Nephron progenitor cell (in vitro differentiated cells): ENCODE results near the gene SMC6.

Experiments used
- DNase-seq: peaks from one replicate; pipeline ENCODE4 v3.0.0; 2021
- H3K27ac Mint-ChIP-seq: 2 replicates; pipeline ENCODE4 v1.8.0; 2021; ENCODE audit warnings: mild to moderate bottlenecking, moderate library complexity, mixed read lengths
- H3K27me3 Mint-ChIP-seq: 2 replicates; pipeline ENCODE4 v1.8.0; 2021; ENCODE audit warnings: mild to moderate bottlenecking, low read depth, mixed read lengths; ENCODE audit not compliant: poor library complexity
- H3K36me3 Mint-ChIP-seq: 2 replicates; pipeline ENCODE4 v1.8.0; 2021; ENCODE audit warnings: low read depth, mixed read lengths
- H3K4me1 Mint-ChIP-seq: 2 replicates; pipeline ENCODE4 v1.8.0; 2021; ENCODE audit warnings: mixed read lengths
- H3K4me3 Mint-ChIP-seq: 2 replicates; pipeline ENCODE4 v1.8.0; 2021; ENCODE audit warnings: mild to moderate bottlenecking, moderate library complexity, mixed read lengths
- H3K9me3 Mint-ChIP-seq: 2 replicates; pipeline ENCODE4 v1.8.0; 2021; ENCODE audit warnings: mild to moderate bottlenecking, moderate library complexity, mixed read lengths
- TF ChIP-seq, protein P1 (sequence below): fragments of 200-600 bp; sonication (generic); IDR thresholded peaks from 2 replicates; pipeline ENCODE4 v1.5.0; 2021; ENCODE audit warnings: antibody characterized with exemption

Gene SMC6

DNA sequence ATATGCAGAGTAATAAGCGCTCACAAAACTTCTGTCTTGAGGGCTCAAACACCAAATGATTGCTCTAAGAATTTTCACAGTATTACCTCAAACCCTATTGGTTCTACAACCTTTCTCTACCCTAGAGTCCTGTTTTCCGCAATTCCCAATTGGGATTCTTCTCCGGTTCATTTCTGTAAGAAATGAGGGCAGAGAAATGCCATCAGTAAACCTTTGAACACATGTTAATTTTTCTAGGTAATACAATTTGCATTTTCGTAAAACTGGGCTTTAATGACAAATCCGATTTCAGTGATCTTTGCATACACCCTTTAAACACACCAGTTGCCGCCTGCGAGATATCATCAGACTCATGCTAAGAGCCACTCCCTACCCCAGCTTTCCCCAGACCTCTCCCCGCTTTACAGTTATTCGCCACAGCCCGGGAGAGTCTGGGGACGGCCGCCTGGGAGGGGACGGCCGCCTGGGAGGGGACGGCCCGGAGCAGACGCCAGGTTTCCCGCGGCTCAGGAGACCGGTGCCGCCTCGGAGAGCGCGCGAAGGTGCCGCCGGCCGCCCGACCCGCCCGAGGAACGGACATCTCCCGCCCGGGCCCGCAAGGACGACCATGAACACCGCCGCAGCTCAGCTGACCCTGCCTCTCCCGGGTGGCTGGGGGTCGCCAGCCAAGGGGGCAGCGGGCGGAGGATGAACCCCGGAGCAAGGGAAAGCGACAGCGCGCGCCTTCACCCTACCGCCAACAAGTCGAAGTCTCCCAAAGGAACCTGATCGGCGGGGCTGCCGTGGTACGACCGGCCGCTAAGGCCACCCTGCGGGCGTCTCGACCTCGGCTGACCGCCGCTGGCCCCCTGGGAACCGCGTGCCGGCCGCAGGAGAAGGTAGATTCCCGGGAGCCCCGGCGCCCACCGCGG, 463 bp downstream of the SMC6 start:
- TF ChIP-seq, protein P1, sequence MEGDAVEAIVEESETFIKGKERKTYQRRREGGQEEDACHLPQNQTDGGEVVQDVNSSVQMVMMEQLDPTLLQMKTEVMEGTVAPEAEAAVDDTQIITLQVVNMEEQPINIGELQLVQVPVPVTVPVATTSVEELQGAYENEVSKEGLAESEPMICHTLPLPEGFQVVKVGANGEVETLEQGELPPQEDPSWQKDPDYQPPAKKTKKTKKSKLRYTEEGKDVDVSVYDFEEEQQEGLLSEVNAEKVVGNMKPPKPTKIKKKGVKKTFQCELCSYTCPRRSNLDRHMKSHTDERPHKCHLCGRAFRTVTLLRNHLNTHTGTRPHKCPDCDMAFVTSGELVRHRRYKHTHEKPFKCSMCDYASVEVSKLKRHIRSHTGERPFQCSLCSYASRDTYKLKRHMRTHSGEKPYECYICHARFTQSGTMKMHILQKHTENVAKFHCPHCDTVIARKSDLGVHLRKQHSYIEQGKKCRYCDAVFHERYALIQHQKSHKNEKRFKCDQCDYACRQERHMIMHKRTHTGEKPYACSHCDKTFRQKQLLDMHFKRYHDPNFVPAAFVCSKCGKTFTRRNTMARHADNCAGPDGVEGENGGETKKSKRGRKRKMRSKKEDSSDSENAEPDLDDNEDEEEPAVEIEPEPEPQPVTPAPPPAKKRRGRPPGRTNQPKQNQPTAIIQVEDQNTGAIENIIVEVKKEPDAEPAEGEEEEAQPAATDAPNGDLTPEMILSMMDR, result no peak
- DNase-seq, result peak; percentile 71
- H3K9me3 Mint-ChIP-seq, result no peaks in the 10 kb centered on the region
- peak overlapping the region; percentile 86 for H3K27ac Mint-ChIP-seq
- peak overlapping the region; percentile 94 for H3K4me3 Mint-ChIP-seq
- H3K36me3 Mint-ChIP-seq, result no peaks in the 10 kb centered on the region
- H3K27me3 Mint-ChIP-seq, result no peaks in the 10 kb centered on the region
- peaks cover 67% of the 10 kb centered on the region for H3K4me1 Mint-ChIP-seq

- H3K27ac Mint-ChIP-seq, result peak overlapping the region; percentile 25
- peaks cover 67% of the 10 kb centered on the region for H3K4me1 Mint-ChIP-seq
- H3K4me3 Mint-ChIP-seq, result peak overlapping the region; percentile 94
- TF ChIP-seq, protein P1, result no peak
- no peaks in the 10 kb centered on the region for H3K36me3 Mint-ChIP-seq
- no peak for DNase-seq
- no peaks in the 10 kb centered on the region for H3K9me3 Mint-ChIP-seq
- no peaks in the 10 kb centered on the region for H3K27me3 Mint-ChIP-seq
Measured at GRCh38 chr2:17752246-17752645, 1.4 kb downstream of the SMC6 start.

DNA sequence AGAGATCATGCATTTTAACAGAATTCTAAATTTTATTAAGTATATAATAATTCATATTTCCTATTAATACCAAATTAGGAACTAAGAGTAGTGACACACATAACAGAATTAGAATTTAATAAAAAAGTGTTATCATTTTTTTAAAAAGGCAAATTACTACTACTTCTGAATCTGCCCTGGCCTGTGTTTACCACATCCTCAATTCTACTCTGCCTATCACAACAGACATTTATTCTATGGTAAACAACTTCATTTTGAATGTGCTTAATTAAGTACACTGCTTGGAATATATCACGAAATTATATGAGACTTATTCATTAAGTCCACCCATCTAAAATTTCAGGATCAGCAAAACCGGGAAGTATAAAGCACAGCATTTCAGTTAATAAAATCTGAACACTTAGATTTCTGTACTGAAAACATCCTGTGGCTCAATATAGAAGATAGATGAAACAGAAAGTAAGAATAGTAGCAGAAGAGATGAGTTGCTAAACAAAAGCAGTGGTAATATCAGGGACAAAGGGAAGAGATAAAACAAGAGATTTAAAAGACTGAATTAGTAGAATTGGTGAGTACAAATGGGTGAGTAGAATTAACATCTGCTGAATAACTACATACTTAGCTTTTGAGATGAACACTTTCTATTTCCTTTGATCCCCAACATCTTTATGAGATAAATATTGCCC, 3.7 kb downstream of the SMC6 start:
- peaks cover 43% of the 10 kb centered on the region for H3K4me1 Mint-ChIP-seq
- no peak overlapping the region for H3K4me3 Mint-ChIP-seq
- no peak for DNase-seq
- H3K27me3 Mint-ChIP-seq, result no peaks in the 10 kb centered on the region
- H3K27ac Mint-ChIP-seq, result peak overlapping the region; percentile 23
- H3K9me3 Mint-ChIP-seq, result no peaks in the 10 kb centered on the region
- TF ChIP-seq, protein P1, result no peak
- peaks cover 13% of the 10 kb centered on the region for H3K36me3 Mint-ChIP-seq

GRCh38 chr2:17748745-17749144, 4.9 kb downstream of the SMC6 start:
- peak overlapping the region; percentile 39 for H3K27ac Mint-ChIP-seq
- H3K4me1 Mint-ChIP-seq, result peaks cover 43% of the 10 kb centered on the region
- H3K27me3 Mint-ChIP-seq, result no peaks in the 10 kb centered on the region
- no peak for DNase-seq
- no peaks in the 10 kb centered on the region for H3K9me3 Mint-ChIP-seq
- TF ChIP-seq, protein P1, result no peak
- H3K4me3 Mint-ChIP-seq, result no peak overlapping the region
- peaks cover 24% of the 10 kb centered on the region for H3K36me3 Mint-ChIP-seq

- Mint-ChIP-seq H3K36me3 (peaks cover 33% of the 10 kb centered on the region), H3K4me1 (peaks cover 40% of the 10 kb centered on the region), H3K9me3 (no peaks in the 10 kb centered on the region), H3K4me3 (no peak overlapping the region), H3K27me3 (no peaks in the 10 kb centered on the region), H3K27ac (peak overlapping the region; percentile 61)
- TF ChIP-seq, protein P1, result no peak
- DNase-seq, result no peak
Measured at GRCh38 chr2:17747684-17748452, 5.7 kb downstream of the SMC6 start.
